Gastrocnemius medialis (tissue), 4 donors: ENCODE measurements around the gene GALNT10.

Experiments
- CTCF ChIP-seq, 5 experiments: fragments of 450-650 bp in 3 of 5; fragments of 200-600 bp in 2 of 5; sonication (generic) in 2 of 5; IDR thresholded peaks in 4 of 5; conservative IDR thresholded peaks in 1 of 5; 1 replicate in 4 of 5; 2 replicates in 1 of 5; pipeline ENCODE4 v1.5.1; 2016 to 2019; ENCODE audit warnings: antibody characterized with exemption in 5 of 5, mild to moderate bottlenecking in 3 of 5, moderate library complexity in 3 of 5
- POLR2A ChIP-seq, 2 donors: fragments of 450-650 bp; IDR thresholded peaks; one replicate each; pipeline ENCODE4 v1.6.1; 2017; ENCODE audit warnings: antibody characterized with exemption in 2 of 2, mild to moderate bottlenecking in 2 of 2, moderate library complexity in 2 of 2

GRCh38 chr5:154406231-154406630 is 215.7 kb downstream of the GALNT10 start:
- TF ChIP-seq CTCF (IDR thresholded peaks at IDR 0.05 in 4 of 5, conservative IDR thresholded peaks at IDR 0.05 in 1 of 5) (no peak), POLR2A (IDR thresholded peaks at IDR 0.05) (no peak)
